AG10803 (cell line): ENCODE data around the gene SAMD4B.

Experiments used
- DNase-seq: peaks from one replicate; pipeline ENCODE4 v3.0.0; 2010; ENCODE audit warnings: low read depth
- H3K4me3 ChIP-seq: 2 replicates; pipeline ENCODE4 v1.5.1; 2011; ENCODE audit warnings: mild to moderate bottlenecking, low read length, control low read depth
- CTCF ChIP-seq: conservative IDR thresholded peaks from 2 replicates; pipeline ENCODE4 v1.5.1; 2011; ENCODE audit warnings: mild to moderate bottlenecking, low read length, control low read depth, inconsistent platforms

SAMD4B gene

GRCh38 chr19:39381910-39382611, 39.8 kb downstream of the SAMD4B start:
- DNase-seq = no peak
- H3K4me3 ChIP-seq = no peak overlapping the region
- no peak for TF ChIP-seq CTCF

GRCh38 chr19:39382991-39383828, 41.0 kb downstream of the SAMD4B start:
- DNase-seq = no peak
- H3K4me3 ChIP-seq = no peak overlapping the region
- no peak for TF ChIP-seq CTCF

GRCh38 chr19:39384839-39385568, 42.8 kb downstream of the SAMD4B start:
- no peak overlapping the region for H3K4me3 ChIP-seq
- TF ChIP-seq CTCF = no peak
- no peak for DNase-seq

- no peak for DNase-seq
- H3K4me3 ChIP-seq = no peak overlapping the region
- TF ChIP-seq CTCF = no peak
Measured at GRCh38 chr19:39385629-39386411, 43.6 kb downstream of the SAMD4B start.

GRCh38 chr19:39386557-39386956, 44.3 kb downstream of the SAMD4B start:
- H3K4me3 ChIP-seq = no peak overlapping the region
- no peak for DNase-seq
- no peak for TF ChIP-seq CTCF

GRCh38 chr19:39388657-39389056, 46.4 kb downstream of the SAMD4B start:
- TF ChIP-seq CTCF = no peak
- no peak for DNase-seq
- no peak overlapping the region for H3K4me3 ChIP-seq
